ENCODE measurements around the gene YIPF3.
"Not testable (repeated sequence)": the region's sequence is repeated elsewhere in the genome, so short reads cannot be mapped to it uniquely, and the experiment has no call there.

Gene YIPF3

DNA sequence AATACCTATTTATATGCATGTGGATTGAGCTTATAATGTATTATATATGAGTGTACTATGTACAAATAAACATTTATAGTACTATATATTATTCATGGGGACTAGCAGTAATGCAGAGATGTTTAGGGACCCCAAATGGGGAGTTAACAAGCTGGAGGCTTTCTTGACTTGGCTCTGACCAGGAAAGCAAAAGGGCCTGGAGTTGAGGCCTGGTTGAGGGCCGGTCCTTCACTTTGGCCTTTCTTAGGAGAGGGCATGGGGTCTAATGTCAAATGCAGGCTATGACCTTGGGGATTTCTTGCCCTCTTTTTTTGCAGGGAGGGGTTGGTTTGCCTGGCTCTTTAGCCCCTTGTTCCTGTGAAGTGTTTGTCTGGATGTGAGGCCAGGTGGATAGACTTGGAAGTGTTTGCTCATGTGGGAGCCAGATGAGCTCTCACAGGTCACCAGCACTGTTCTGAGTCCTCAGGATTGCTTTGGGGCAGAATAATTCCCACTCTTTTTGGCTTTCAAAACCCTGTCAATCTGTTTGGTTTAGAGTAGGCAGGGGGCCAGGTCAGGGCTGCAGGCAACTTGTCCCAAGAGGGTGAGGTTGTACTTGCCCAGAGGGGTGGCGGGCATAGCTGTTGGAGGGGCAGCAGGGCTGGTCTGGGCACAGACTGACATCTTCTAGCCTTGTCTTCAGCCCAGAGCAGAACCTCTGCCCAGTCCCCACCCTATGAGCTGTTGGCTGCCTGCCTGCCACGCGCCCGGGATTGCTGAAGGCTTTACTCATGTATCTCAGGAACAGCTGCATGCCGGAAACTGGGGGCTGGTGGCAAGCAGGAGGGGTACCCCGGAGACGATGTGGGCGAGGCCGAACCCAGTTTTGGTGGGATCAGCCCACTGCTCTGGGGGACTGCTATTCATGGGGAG is 24.7 kb downstream of the YIPF3 start:
- DNase-seq (ENCODE audit: low spot score): no peak

DNA sequence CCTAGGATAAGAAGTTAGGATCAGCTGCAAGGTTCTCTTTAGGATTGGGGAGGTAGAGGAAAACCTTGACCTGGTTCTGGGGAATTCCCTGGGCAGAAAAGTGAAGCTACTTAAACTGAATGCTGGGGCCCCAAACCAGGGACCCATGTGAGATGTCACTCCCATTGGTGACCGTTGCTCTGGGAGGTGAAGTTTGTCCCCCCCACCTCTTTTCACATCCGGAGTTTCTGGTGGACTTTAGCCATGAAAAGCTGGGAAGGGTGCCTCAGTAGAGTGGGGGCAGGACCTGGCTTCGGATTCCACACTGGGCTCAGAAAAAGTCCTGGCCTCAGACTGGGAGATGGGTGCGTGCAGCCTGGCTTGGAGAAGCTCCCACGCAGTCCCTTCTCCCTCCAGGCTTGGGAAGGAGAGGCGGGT is 26.2 kb downstream of the YIPF3 start:
- DNase-seq (ENCODE audit: low spot score): no peak

DNA sequence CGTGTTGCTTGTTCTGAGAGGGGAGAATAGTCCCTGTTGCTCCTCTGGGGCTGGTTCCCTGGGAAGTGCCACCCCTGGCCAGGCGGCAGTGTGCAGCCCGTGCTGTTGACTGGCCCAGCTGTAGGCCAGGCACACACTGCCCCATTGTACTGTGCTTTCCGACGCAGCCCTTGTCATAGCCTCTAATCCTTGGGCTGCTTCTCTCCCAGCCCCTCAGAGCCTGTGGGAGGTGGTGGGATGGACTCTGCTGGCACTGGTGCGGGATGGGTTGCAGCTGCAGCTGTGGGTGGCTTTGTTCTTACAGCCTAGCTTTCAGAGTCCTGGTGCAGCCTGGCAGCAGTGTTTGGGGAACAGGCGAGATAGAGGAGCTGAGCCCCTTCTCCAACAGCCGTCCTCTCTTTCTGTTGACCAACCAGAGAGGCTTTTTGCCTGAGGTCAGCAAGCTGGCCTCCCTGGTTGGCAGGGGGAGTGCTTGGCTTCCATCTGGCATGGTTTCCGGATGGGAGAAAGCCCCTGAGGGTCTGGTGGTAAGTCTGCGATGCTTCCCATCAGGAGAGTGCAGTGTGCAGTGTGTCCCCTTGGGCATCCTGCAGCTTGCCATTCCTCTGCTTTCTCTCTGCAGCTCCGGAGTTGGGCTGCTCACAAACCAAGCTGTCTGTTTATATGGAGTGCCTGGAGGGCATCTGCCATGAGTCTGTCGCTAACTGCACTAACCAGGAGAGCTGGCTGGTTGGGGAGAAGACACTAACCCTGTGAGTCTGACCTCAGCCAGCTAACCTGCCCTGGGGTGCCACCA is 27.3 kb downstream of the YIPF3 start:
- no peak for DNase-seq (ENCODE audit: low spot score)

DNA sequence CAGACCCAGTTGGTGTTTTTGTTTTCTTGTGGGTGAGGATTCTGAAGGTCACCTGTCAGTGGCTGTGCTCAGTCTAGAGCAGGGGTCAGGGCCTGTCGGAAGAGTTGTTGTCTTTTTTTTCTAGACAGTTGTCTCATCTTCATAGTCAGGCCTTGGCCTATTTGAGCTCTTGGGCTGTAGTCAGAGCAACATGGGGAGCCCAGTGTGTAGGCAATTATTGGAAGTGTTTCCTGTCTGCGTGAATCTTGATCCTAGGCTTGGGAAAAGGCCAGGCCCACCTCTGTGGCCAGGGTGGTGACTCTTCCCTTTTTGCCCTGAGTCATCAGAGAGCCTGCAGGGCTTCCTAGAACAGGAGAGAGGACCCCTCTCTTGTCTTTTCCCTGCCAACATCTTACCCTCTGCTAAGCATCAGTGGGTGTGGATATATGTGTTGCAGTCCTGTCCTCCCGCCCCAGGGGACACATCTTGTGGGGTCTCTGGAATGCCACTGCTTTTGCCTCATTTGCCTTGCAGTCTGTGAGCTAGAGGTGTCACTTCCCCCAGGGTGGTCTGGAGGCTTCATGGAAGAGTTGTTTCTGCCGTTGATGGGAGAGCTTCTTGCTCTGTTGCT is 28.0 kb downstream of the YIPF3 start:
- no peak for DNase-seq (ENCODE audit: low spot score)

DNA sequence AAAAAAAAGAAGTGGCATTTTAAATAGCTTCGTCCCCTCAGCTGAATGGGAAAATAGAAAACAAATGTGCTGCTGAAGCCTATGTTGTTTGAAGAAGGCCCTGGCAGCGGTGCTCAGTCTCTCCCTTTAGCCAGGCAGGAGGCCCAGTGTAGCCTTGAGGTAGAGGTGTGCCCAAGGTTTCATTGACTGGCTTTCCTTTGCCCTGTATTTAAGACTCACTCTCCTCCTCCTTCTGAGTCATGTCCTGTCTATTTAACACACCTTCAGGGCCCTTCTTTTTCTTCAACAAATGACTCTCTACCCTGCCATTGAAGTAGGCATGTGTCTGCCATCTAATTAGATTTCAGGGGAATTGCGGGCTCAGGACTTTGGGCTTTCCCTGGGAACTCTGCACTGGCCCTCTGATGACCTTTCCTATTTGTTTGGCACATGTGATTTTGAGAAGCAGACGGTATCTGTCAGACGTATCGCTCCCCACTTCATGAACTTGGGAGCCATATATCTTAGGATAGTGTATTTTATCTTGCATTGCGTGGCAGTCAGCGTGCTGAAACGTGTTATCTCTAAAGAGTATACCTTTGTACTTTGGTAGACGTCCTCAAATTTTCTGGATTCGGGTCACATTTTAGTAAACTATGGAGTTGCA is 35.0 kb downstream of the YIPF3 start:
- no peak for DNase-seq (ENCODE audit: low spot score)

DNA sequence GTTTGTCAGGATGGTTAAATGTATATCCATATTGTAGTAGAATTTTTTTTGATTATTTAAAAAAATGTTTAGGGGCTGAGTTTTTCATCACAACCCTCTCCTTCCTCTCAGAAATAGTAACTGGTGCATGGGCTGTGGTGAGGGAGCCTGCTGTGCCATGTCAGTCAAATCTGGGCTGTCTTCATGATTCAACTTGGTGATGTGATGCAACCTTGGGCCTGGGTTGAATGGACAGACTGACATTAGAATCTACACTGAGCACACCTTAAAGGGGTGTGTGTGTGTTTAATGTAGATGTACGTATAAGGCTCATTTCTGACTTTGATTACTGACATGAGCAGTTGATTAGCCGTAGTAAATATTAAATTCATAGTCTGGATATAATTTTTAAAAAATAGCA is 35.7 kb downstream of the YIPF3 start:
- DNase-seq (ENCODE audit: low spot score): no peak

DNA sequence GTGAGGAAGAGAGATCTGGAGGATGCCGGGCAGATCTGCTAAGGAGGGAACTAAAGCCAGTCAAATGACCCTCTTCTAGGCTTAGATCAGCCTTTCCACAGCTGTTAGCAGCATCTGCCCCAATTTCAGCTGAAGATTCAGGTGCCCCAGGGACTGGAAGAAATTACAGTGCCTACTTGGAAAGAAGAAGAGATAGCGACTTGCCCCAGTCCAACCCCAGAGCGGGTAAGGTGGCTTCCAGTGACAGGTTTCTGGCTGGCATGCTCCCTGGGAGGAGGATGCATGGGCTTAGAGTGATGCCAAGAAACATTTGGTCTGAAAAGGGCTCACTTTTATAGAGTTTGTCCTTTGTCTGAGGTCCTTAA is 38.7 kb downstream of the YIPF3 start:
- no peak for DNase-seq (ENCODE audit: low spot score)

DNA sequence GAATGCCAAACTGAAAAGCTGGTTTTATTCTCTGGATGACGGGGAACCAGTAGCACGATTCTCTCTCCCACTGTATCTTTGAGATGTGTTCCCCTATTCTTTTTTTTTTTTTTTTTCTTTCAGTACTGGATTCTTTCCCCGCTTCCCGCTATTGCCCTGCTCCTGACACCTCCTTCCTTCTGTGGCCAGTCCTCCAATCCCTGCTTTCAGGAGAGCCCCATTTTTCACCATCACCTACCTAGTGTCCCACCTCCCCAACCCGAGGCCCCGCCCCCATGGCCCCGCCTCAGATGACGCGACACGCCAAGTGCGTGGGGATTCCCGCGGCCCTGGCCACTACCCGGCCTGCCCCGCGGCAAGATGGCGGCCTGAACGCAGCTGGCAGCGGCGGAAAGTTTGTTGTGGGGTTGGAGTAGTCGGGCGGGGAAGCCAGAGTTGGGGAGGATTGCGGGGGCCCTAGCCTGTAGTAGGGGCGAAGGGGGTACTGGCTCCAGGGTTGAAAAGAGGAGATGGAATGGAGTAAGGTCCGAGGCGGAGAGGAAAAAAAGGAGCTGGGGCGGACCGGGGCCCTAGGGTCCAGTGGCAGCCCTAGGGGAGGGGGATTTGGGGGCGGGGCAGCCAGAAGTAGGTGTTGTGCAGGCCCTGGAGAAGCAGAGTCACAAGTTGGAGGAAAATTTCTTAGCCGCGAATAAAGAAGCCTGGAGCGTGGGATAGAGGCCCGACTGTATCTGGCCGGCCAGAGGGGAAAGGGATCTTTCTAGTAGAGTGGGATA is 39.3 kb downstream of the YIPF3 start, which contains the start of gene TJAP1:
TSS of gene TJAP1 (plus strand) at position 336 of the 773 bp plus-strand sequence. CDS start 21,432 bp downstream, outside the sequence.
- DNase-seq (ENCODE audit: low spot score): peak; percentile 97

DNA sequence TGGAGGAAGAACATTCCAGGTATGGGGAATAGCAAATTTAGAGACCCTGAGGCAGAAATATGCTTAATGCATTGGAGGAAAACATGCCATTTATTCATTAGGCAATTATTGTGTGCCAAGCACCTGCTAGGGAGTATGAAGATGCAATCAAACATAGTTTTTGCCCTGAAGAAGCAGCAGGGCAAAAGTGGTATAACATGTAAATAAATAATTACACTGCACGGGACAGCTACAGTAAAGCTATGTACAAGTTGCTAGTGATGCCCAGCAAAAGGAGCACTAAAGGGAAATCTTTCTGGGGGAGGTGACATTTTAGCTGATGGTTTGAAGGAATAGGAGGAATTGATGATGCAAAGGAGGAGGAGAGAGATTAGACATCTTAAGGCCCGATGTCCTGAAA is 40.0 kb downstream of the YIPF3 start:
- no peak for DNase-seq (ENCODE audit: low spot score)

DNA sequence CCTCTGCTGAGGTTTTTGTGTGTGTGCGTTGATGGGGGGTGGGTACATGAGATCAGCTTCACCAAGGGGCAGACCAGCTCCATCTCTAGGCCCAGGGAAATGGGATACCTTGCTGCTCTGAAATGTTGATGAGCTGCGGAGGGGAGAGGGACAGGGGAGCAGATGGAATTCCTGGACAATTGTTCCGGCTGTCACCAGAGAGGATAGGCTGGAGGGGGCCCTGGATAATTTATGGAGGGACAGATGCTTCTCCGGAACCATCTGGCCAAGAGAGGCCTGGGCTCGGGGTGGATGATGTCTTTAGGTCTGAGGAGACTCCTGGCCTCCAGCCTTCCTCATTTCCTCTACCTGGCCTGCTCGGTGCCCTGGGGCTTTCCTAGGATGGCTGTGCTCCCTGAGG is 41.2 kb downstream of the YIPF3 start:
- no peak for DNase-seq (ENCODE audit: low spot score)

DNA sequence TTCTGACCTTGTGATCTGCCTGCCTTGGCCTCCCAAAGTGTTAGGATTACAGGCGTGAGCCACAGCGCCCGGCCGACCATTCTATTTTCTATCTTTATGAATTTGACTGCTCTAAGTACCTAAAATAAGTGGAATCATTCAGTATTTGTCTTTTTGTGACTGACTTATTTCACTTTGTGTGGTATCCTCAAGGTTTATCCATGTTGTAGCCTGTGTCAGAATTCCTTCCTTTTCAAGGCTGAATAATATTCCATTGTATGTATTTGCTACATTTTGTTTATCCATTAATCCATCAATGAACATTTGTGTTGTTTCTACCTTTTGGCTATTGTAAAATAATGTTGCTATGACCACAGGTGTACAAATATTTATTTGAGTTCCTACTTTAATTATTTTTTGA is 44.2 kb downstream of the YIPF3 start:
- no peak for DNase-seq (ENCODE audit: low spot score)

DNA sequence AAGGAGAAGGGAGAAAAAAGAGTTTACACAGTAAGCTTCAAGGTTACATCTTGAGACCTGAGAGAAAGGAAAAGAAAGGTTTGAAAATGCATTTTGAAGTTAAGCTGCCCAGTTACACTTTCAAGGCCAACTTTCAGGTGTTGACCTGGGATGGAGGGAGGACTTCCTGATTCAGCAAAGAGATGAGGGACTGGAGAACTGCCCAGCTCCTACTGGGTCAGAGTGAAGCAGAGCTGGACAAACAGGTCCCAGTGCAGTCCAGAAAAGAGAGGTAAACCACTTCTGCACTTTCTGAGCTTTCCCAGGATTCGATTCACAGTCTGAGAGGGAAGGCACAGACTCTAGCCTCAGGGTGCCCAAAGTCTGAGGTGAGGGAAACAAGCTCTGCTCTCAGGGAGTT is 45.3 kb downstream of the YIPF3 start:
- DNase-seq (ENCODE audit: low spot score): no peak

DNA sequence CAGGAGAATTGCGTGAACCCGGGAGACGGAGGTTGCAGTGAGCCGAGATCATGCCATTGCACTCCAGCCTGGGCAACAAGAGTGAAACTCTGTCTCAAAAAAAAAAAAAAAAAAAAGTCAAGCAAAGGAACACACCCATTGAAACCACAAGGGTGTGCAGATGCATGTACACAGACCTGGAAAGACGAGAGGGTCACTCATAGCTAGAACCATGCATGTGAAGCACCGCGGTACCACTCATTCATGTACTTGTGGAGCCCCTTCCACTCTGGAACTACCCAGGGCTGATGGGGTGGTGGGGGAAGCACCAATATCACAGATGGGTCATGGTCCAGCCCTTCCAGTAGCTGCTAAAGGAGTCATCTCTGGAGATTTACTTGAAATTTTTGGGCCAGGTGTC is 46.8 kb downstream of the YIPF3 start:
- no peak for DNase-seq (ENCODE audit: low spot score)

DNA sequence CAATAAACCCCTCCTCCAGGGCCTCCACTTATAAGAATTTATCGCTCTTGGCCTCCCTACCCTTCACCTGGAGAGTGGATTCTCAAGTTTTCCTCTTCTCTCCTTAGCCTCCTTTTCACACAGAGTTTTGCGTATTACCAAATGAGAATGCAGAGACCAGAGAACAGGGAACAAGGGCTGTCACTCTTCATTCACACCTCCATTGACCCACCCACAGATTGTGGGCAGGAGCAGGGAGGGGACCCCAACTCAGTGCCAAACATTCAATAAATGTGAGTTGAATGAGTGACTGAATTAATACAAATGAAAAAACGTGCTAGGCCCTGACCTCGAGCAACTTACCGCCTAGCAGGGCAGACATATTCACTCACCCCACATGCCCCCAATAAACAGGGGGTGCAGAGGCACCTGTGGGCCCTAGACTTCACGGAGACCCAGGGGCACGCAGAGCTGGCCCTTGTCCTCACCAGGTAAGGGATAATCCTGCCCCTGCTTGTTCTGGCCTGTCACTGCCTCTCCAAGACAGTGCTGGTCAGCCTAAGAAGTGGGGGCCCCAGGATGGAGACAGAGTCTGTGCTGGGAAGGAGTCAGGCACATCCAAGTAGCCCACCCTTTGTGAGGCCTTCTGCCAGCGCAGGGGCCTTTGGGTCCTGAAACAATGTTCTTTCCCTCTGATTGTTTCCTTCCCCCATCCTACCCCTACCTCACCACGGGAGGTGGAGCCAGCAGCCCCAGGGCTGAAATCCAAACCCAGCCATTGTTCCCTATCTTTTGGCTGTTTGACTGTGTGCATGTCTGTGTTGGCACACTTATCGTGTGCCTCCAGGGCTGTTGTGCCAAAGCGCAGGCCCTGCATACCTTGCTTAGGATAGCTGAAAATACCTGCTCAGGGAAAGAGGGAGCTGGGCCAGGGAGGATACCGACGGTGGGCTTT is 47.7 kb downstream of the YIPF3 start:
- no peak for DNase-seq (ENCODE audit: low spot score)

DNA sequence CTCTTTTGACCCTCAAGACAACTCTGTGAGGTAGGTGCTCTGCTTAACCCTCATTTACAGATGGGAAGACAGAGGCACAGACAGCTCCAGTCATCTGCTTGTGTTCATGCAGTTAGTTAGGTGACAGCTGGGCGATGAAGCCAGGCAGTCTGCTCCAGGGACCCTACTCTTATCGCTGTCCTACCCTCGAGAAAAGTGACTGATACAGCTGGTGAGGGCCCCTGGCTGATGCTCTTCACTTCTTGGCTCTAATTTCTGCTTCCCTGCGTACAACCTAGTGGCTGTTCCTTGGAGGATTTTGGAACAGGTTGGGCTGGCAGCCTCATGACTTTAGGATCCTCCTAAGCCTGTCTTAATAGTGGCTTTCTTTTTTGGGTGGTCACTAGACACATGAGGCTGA is 48.5 kb downstream of the YIPF3 start:
- no peak for DNase-seq (ENCODE audit: low spot score)

DNA sequence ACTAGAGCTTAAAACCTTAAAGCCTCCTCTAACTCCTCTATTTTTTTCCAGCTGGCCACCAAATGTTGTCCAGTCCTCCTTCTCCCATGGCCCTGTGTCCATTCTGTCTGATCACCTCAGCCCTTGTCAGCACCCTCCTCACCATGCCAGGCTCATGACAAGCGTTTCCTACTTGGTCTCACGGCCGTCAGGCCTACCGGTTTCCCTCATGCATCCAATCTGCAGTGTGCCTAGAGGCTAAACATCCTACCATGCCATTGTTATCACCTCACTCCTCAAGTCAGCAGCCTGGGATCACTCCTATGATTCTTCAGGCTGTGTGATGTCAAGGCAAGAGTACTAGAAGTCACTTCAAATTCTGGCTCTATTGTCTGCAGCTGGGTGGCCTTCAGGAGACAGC is 49.0 kb downstream of the YIPF3 start:
- DNase-seq (ENCODE audit: low spot score): no peak

DNA sequence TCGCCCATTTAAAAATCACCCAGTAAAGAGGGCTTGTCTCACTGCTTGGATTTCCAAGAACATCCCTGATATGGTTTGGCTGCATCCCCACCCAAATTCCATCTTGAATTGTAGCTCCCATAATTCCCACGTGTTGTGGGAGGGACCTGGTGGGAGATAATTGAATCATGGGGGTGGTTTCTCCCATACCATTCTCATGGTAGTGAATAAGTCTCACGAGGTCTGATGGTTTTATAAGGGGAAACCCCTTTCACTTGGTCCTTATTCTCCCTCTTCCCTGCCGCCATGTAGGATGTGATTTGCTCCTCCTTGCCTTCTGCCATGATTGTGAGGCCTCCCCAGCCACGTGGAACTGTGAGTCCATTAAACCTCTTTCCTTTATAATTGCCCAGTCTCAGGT is 49.5 kb downstream of the YIPF3 start:
- not testable (repeated sequence) for DNase-seq (ENCODE audit: low spot score)

DNA sequence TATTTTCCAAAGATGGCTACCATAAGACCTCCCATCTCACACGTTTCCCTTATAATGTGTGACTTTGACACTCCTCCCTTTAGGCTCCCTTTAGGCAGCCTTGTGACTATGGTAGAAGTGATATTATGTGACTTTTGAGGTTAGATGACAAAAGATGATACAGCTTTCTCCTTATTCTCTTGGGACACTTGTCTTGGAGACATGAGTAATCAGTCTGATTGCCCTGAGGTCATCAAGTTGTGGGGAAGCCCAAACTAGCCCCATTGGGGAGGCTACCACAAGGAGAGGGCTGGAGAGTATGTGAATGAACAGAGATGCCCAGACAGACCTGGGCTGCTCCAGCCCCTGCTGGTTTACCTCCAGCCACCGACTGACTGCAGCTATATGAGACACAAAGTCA is 50.8 kb downstream of the YIPF3 start:
- DNase-seq (ENCODE audit: low spot score): no peak

DNA sequence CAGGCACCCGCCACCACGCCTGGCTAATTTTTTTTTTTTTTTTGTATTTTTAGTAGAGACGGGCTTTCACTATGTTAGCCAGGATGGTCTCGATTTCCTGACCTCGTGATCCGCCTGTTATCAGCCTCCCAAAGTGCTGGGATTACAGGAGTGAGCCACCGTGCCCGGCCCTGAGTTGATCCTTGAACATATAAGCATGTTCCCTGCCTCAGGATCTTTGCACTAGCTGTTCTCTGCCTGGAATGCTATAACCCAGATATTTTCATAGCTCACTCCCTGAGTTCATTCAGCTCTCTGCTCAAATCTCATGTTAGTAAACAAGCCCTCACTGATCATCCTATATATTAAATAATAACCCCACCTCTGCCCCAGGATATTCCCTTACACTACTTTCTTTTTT is 52.4 kb downstream of the YIPF3 start:
- no peak for DNase-seq (ENCODE audit: low spot score)

DNA sequence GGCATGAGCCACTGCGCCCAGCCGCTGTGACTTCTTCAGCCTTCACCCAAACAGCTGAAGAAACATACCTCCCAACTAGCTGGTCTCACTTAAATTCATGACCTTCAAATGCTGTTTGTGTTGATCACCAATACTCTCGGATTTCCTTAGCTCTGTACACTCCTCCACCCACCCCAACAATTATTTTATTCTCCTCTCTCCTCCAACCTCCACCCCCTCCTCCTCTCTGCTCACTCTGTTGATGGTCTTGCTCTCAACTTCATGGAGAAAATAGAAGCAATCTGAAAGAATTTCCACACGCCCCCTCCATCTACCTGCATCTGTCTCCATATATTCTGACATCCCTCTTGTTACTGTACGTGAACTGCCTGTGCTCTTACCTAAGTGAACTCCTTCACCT is 54.8 kb downstream of the YIPF3 start:
- no peak for DNase-seq (ENCODE audit: low spot score)

Measured in left forelimb (tissue), 1 donor.